Upper lobe of left lung (tissue), 4 donors: Measurements from ENCODE around the gene GALR3.

Experiments
- POLR2A ChIP-seq, 4 donors: fragments of 450-650 bp; IDR thresholded peaks; one replicate each; pipeline ENCODE4 v1.5.1; 2016 to 2017; ENCODE audit warnings: antibody characterized with exemption in 4 of 4, mild to moderate bottlenecking in 2 of 4
- TF ChIP-seq, protein P1 (sequence below), 6 experiments: fragments of 450-650 bp in 4 of 6; fragments of 200-600 bp in 2 of 6; sonication (generic) in 2 of 6; IDR thresholded peaks; one replicate each; pipeline ENCODE4 v1.5.1; 2016 to 2019; ENCODE audit warnings: antibody characterized with exemption in 6 of 6

GRCh38 chr22:37830093-37830842, 7.1 kb downstream of the GALR3 start:
- no peak for TF ChIP-seq POLR2A (IDR thresholded peaks at IDR 0.05)
- TF ChIP-seq, protein P1, sequence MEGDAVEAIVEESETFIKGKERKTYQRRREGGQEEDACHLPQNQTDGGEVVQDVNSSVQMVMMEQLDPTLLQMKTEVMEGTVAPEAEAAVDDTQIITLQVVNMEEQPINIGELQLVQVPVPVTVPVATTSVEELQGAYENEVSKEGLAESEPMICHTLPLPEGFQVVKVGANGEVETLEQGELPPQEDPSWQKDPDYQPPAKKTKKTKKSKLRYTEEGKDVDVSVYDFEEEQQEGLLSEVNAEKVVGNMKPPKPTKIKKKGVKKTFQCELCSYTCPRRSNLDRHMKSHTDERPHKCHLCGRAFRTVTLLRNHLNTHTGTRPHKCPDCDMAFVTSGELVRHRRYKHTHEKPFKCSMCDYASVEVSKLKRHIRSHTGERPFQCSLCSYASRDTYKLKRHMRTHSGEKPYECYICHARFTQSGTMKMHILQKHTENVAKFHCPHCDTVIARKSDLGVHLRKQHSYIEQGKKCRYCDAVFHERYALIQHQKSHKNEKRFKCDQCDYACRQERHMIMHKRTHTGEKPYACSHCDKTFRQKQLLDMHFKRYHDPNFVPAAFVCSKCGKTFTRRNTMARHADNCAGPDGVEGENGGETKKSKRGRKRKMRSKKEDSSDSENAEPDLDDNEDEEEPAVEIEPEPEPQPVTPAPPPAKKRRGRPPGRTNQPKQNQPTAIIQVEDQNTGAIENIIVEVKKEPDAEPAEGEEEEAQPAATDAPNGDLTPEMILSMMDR (IDR thresholded peaks at IDR 0.05) = no peak
